Caki2 (cell line): ENCODE data around the gene MOGAT1. TPM values are rescaled to one million over a fixed set of nuclear protein-coding genes. Genes with fewer than 3 reads are reported as not detected.

Source experiments
- DNase-seq: peaks from one replicate; pipeline ENCODE4 v3.0.0-alpha.2; 2015; ENCODE audit warnings: low read depth
- in situ Hi-C: cut with HindIII; loops from 2 replicates; pipeline ENCODE4 v1.10.0; 2016; ENCODE audit warnings: low sequenced_read_pairs, low pct_unique_long_range_greater_than_20kb, mixed read lengths
- total RNA-seq: library from RNA; depleted of rRNA; stranded (reverse); fragments of >200 nt; shearing (Covaris generic); gene quantifications from 2 replicates; pipeline ENCODE4 v1.2.3, GENCODE V29; 2014; ENCODE audit warnings: low replicate concordance

MOGAT1 gene
- total RNA-seq, 1 experiment from 2014 or later = not detected

- no peak for DNase-seq
- in situ Hi-C loops = no loop called here
These were observed 59.8 kb downstream of the MOGAT1 start for GRCh38 chr2:222731201-222731621.

GRCh38 chr2:222732489-222733178 lies 61.2 kb downstream of the MOGAT1 start:
- in situ Hi-C loops = no loop called here
- no peak for DNase-seq

- in situ Hi-C loops = no loop called here
- DNase-seq = no peak
These were observed 62.0 kb downstream of the MOGAT1 start for GRCh38 chr2:222733470-222733845.

- DNase-seq = no peak
- in situ Hi-C loops = no loop called here
These were observed 62.6 kb downstream of the MOGAT1 start for GRCh38 chr2:222733846-222734702.

- no peak for DNase-seq
- in situ Hi-C loops = no loop called here
These were observed 63.2 kb downstream of the MOGAT1 start for GRCh38 chr2:222734703-222735014.

GRCh38 chr2:222736301-222736700 lies 64.8 kb downstream of the MOGAT1 start:
- in situ Hi-C loops = no loop called here
- no peak for DNase-seq

- DNase-seq = no peak
- in situ Hi-C loops = no loop called here
These were observed 65.5 kb downstream of the MOGAT1 start for GRCh38 chr2:222736924-222737323.

GRCh38 chr2:222738312-222738711 lies 66.9 kb downstream of the MOGAT1 start:
- DNase-seq = no peak
- in situ Hi-C loops = no loop called here

- in situ Hi-C loops = no loop called here
- DNase-seq = no peak
These were observed 67.4 kb downstream of the MOGAT1 start for GRCh38 chr2:222738809-222739208.

GRCh38 chr2:222739939-222740338 lies 68.5 kb downstream of the MOGAT1 start:
- no peak for DNase-seq
- in situ Hi-C loops = no loop called here

- DNase-seq = no peak
- in situ Hi-C loops = no loop called here
These were observed 71.9 kb downstream of the MOGAT1 start for GRCh38 chr2:222743251-222743812.

GRCh38 chr2:222745836-222746559 lies 74.5 kb downstream of the MOGAT1 start:
- in situ Hi-C loops = no loop called here
- no peak for DNase-seq

GRCh38 chr2:222747526-222748160 lies 76.2 kb downstream of the MOGAT1 start:
- in situ Hi-C loops = no loop called here
- no peak for DNase-seq

- in situ Hi-C loops = no loop called here
- DNase-seq = no peak
These were observed 79.1 kb downstream of the MOGAT1 start for GRCh38 chr2:222750533-222750932.

GRCh38 chr2:222751238-222751637 lies 79.8 kb downstream of the MOGAT1 start:
- in situ Hi-C loops = no loop called here
- DNase-seq = no peak

- no peak for DNase-seq
- in situ Hi-C loops = no loop called here
These were observed 80.6 kb downstream of the MOGAT1 start for GRCh38 chr2:222751821-222752719.

GRCh38 chr2:222752746-222753145 lies 81.3 kb downstream of the MOGAT1 start:
- DNase-seq = no peak
- in situ Hi-C loops = no loop called here
